GF-D8 (cell line): ENCODE data around the gene RPUSD3.
A peak's percentile ranks its signal among the peaks of the same experiment; 100 is the strongest.

Experiments
- DNase-seq: peaks from one replicate; lab custom pipeline; 2025; lab: John Stamatoyannopoulos, UW

The RPUSD3 gene

GRCh38 chr3:9833078-9833477 is 10.7 kb downstream of the RPUSD3 start:
- DNase-seq: no peak

- no peak for DNase-seq
Observed at GRCh38 chr3:9831253-9831652, 12.6 kb downstream of the RPUSD3 start.

GRCh38 chr3:9828801-9829755 is 14.7 kb downstream of the RPUSD3 start:
- DNase-seq: no peak

GRCh38 chr3:9826815-9827573 is 16.8 kb downstream of the RPUSD3 start:
- peak; percentile 28 for DNase-seq

- no peak for DNase-seq
Observed at GRCh38 chr3:9825451-9826040, 18.3 kb downstream of the RPUSD3 start.

GRCh38 chr3:9820946-9821345 is 22.9 kb downstream of the RPUSD3 start:
- DNase-seq: no peak

GRCh38 chr3:9820543-9820942 is 23.3 kb downstream of the RPUSD3 start:
- no peak for DNase-seq

GRCh38 chr3:9818666-9819335 is 25.0 kb downstream of the RPUSD3 start:
- no peak for DNase-seq

GRCh38 chr3:9817436-9817835 is 26.4 kb downstream of the RPUSD3 start:
- no peak for DNase-seq

- no peak for DNase-seq
Observed at GRCh38 chr3:9815986-9816385, 27.8 kb downstream of the RPUSD3 start.

GRCh38 chr3:9812870-9813483 is 30.8 kb downstream of the RPUSD3 start:
- DNase-seq: no peak

- DNase-seq: no peak
Observed at GRCh38 chr3:9810846-9811245, 33.0 kb downstream of the RPUSD3 start.

- DNase-seq: no peak
Observed at GRCh38 chr3:9810433-9810770, 33.4 kb downstream of the RPUSD3 start.

- DNase-seq: peak; percentile 41
Observed at GRCh38 chr3:9809615-9810432, 34.0 kb downstream of the RPUSD3 start, which contains the start of gene TTLL3. Gene TTLL3 (plus strand): TSS chr3:9810262. CDS start chr3:9810662, 400 bp downstream.

GRCh38 chr3:9809239-9809614 is 34.6 kb downstream of the RPUSD3 start:
- no peak for DNase-seq

- peak; percentile 28 for DNase-seq
Observed at GRCh38 chr3:9808345-9809037, 35.3 kb downstream of the RPUSD3 start.

GRCh38 chr3:9807981-9808344 is 35.8 kb downstream of the RPUSD3 start:
- DNase-seq: no peak

- no peak for DNase-seq
Observed at GRCh38 chr3:9806688-9807589, 36.9 kb downstream of the RPUSD3 start.

GRCh38 chr3:9806137-9806536 is 37.7 kb downstream of the RPUSD3 start:
- no peak for DNase-seq
